Testis (tissue), 3 donors: ENCODE measurements around the gene DUSP2. TPM values are rescaled to one million over a fixed set of nuclear protein-coding genes. Genes with fewer than 3 reads are reported as not detected.
A peak's percentile ranks its signal among the peaks of the same experiment; 100 is the strongest.
"Not testable (repeated sequence)": the region's sequence is repeated elsewhere in the genome, so short reads cannot be mapped to it uniquely, and the experiment has no call there.

ENCODE experiments used
- DNase-seq: peaks from one replicate; pipeline ENCODE4 v3.0.0-alpha.2; 2019
- H3K27ac ChIP-seq, 2 donors: fragments of 200-600 bp; sonication (generic); one replicate each; pipeline ENCODE4 v1.5.1; 2019
- H3K27me3 ChIP-seq: fragments of 200-600 bp; sonication (generic); one replicate; pipeline ENCODE4 v1.5.1; 2019
- H3K36me3 ChIP-seq: fragments of 200-600 bp; sonication (generic); one replicate; pipeline ENCODE4 v1.5.1; 2017; ENCODE audit warnings: low read depth; ENCODE audit errors: missing control alignments
- H3K4me1 ChIP-seq: fragments of 200-600 bp; sonication (generic); one replicate; pipeline ENCODE4 v1.5.1; 2019
- H3K4me3 ChIP-seq, 2 donors: fragments of 200-600 bp; sonication (generic); one replicate each; pipeline ENCODE4 v1.5.1; 2017 to 2019
- H3K9me3 ChIP-seq: fragments of 200-600 bp; sonication (generic); one replicate; pipeline ENCODE4 v1.5.1; 2017
- POLR2A ChIP-seq: fragments of 450-650 bp; IDR thresholded peaks from one replicate; pipeline ENCODE4 v1.6.1; 2017; ENCODE audit warnings: antibody characterized with exemption, mild to moderate bottlenecking, moderate library complexity
- WGBS, 2 donors: methylation state at CpG; one replicate each; pipeline ENCODE4 v1.1.5; 2018; 5-methylcytosine and 5-hydroxymethylcytosine counted together
- intact Hi-C: fragments of 100-400 bp; cut with DNase I; formaldehyde crosslinking; loops from one replicate; pipeline ENCODE4 v1.15.1; 2023; ENCODE audit warnings: low total_unique reads
- polyA plus RNA-seq: library from polyadenylated mRNA; stranded (reverse); fragments of 350-450 nt; fragmentation: Illumina TruSeq; extraction: RNeasy Lipid Tissue Mini Kit (QIAGEN cat#74804); gene quantifications from one replicate; pipeline ENCODE4 v1.2.3, GENCODE V29; 2014; ENCODE audit warnings: low read depth, low replicate concordance; ENCODE audit not compliant: insufficient read depth
- total RNA-seq, 2 donors: library from RNA; depleted of rRNA; stranded (reverse); fragments of >200 nt; gene quantifications; one replicate each; pipeline ENCODE4 v1.2.3, GENCODE V29; 2016
- TF ChIP-seq, protein P1 (sequence below), 3 experiments: fragments of 450-650 bp in 2 of 3; fragments of 200-600 bp in 1 of 3; sonication (generic) in 1 of 3; IDR thresholded peaks; one replicate each; pipeline ENCODE4 v1.5.1; 2016 to 2019; ENCODE audit warnings: antibody characterized with exemption in 3 of 3, mild to moderate bottlenecking in 2 of 3, moderate library complexity in 1 of 3

The DUSP2 gene
- total and polyA plus RNA-seq, 3 donors from 2014 or later: 5.7 to 16.5 (median 6.3) TPM

- no peaks in the 10 kb centered on the region for H3K27me3 ChIP-seq
- 8% methylated on average over 33 of the region's 35 CpGs; no CpG with 5 or more reads in 1 of the 2 donors for WGBS, 2 donors
- peak overlapping the region; percentile 43 to 65 for H3K4me3 ChIP-seq
- TF ChIP-seq, protein P1, sequence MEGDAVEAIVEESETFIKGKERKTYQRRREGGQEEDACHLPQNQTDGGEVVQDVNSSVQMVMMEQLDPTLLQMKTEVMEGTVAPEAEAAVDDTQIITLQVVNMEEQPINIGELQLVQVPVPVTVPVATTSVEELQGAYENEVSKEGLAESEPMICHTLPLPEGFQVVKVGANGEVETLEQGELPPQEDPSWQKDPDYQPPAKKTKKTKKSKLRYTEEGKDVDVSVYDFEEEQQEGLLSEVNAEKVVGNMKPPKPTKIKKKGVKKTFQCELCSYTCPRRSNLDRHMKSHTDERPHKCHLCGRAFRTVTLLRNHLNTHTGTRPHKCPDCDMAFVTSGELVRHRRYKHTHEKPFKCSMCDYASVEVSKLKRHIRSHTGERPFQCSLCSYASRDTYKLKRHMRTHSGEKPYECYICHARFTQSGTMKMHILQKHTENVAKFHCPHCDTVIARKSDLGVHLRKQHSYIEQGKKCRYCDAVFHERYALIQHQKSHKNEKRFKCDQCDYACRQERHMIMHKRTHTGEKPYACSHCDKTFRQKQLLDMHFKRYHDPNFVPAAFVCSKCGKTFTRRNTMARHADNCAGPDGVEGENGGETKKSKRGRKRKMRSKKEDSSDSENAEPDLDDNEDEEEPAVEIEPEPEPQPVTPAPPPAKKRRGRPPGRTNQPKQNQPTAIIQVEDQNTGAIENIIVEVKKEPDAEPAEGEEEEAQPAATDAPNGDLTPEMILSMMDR (IDR thresholded peaks at IDR 0.05): no peak
- TF ChIP-seq POLR2A: no peak
- H3K36me3 ChIP-seq: no peaks in the 10 kb centered on the region
- H3K4me1 ChIP-seq: peaks cover 33% of the 10 kb centered on the region
- no peaks in the 10 kb centered on the region for H3K9me3 ChIP-seq
- intact Hi-C loops: no loop called here
- no peak for DNase-seq
- H3K27ac ChIP-seq: no peak overlapping the region
These were observed 682 bp downstream of the DUSP2 start for GRCh38 chr2:96144481-96145035.

DNA sequence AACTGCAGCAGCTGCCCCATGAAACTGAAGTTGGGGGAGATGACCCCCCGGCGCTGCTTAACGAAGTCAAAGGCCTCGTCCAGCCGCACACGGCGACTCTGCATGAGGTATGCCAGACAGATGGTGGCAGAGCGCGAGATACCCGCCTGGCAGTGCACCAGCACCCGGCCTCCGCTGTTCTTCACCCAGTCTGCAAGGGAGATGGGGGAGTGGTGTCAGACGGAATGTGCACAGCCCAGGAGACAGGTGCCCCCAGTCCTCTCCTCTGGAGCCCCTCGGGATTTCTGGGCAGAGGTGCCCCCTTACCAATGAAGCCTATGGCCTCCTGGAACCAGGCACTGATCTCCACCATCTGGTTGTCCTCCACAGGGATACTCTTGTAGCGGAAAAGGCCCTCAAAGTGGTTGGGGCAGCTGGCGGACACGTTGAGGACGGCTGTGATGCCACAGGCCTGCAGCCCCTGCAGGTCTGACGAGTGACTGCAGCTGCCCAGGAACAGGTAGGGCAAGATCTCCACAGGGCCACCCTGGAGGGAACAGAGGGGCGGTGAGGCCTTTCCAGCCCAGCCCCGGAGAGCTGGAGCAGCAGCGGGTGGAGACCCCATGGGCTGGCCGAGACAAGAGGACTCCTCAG lies 1.3 kb downstream of the DUSP2 start:
- H3K4me1 ChIP-seq: peaks cover 32% of the 10 kb centered on the region
- DNase-seq: no peak
- peak overlapping the region in 1 of 2 donors; percentile 65 for H3K4me3 ChIP-seq
- no peaks in the 10 kb centered on the region for H3K36me3 ChIP-seq
- TF ChIP-seq POLR2A: no peak
- TF ChIP-seq, protein P1 (IDR thresholded peaks at IDR 0.05): no peak
- intact Hi-C loops: no loop called here
- 63 to 80% methylated on average over 11 to 23 of the region's 23 CpGs for WGBS, 2 donors
- no peaks in the 10 kb centered on the region for H3K27me3 ChIP-seq
- no peaks in the 10 kb centered on the region for H3K9me3 ChIP-seq
- no peak overlapping the region for H3K27ac ChIP-seq

DNA sequence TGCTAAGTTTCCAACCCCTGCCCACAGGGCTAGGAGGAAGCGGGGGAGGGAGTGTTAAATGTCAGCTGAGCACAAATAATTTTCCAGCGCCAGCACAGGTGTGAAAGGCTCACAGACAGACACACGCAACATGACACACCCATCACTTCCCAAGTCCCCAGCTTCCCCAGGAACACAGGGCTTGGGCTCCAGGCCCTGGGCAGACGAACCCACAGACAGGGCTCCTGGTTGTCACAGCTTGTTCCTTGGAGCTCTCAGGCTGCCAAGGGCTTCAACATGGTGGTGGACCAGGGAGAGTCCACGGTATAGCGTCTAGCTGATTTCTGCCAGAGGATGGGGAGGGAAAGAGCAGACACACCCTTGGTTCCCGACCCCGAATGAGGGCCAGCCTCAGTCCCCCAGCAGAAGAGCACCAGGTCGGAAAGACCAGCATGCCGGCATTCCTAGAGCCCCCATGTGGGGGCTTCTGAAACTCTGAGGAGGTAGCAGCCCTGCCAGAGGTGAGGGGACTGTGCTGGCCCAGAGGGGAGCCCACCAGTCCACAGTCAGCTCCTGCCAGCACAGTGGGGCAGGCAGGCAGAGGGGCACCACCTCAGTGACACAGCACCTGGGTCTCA lies 1.9 kb downstream of the DUSP2 start:
- Histone ChIP-seq H3K27me3 (no peaks in the 10 kb centered on the region), H3K36me3 (no peaks in the 10 kb centered on the region), H3K9me3 (no peaks in the 10 kb centered on the region), H3K4me1 (peaks cover 27% of the 10 kb centered on the region), H3K27ac (no peak overlapping the region), H3K4me3 (no peak overlapping the region)
- TF ChIP-seq POLR2A: no peak
- TF ChIP-seq, protein P1 (IDR thresholded peaks at IDR 0.05): no peak
- DNase-seq: no peak
- intact Hi-C loops: no loop called here
- WGBS, 2 donors: 72 to 76% methylated on average over 5 to 10 of the region's 10 CpGs

GRCh38 chr2:96142217-96143113 lies 2.8 kb downstream of the DUSP2 start:
- no peaks in the 10 kb centered on the region for H3K9me3 ChIP-seq
- no peaks in the 10 kb centered on the region for H3K27me3 ChIP-seq
- H3K27ac ChIP-seq: no peak overlapping the region
- peaks cover 25% of the 10 kb centered on the region for H3K4me1 ChIP-seq
- 68 to 75% methylated on average over 8 to 26 of the region's 26 CpGs for WGBS, 2 donors
- DNase-seq: no peak
- TF ChIP-seq POLR2A: no peak
- TF ChIP-seq, protein P1 (IDR thresholded peaks at IDR 0.05): no peak
- no peaks in the 10 kb centered on the region for H3K36me3 ChIP-seq
- H3K4me3 ChIP-seq: no peak overlapping the region
- intact Hi-C loops: no loop called here

DNA sequence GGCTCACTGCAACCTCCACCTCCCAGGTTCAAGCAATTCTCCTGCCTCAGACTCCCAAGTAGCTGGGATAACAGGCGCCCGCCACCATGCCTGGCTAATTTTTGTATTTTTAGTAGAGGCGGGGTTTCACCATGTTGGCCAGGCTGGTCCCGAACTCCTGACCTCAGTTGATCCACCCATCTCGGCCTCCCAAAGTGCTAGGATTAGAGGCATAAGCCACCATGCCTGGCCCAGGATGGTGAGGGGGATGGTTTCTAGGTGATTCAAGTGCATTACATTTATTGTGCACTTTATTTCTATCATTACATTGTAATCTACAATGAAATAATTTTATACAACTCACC lies 3.6 kb downstream of the DUSP2 start:
- H3K36me3 ChIP-seq, intact Hi-C loops: not testable (repeated sequence)
- 93 to 96% methylated on average over 5 of the region's 5 CpGs for WGBS, 2 donors

More for the DNA sequence above, 3.6 kb downstream of the DUSP2 start:
- not testable (repeated sequence) for H3K4me3 ChIP-seq, H3K27ac ChIP-seq, H3K9me3 ChIP-seq, H3K27me3 ChIP-seq, DNase-seq
- H3K4me1 ChIP-seq: peaks cover 17% of the 10 kb centered on the region
